ENCODE results near the gene BRINP1. TPM values are rescaled to one million over a fixed set of nuclear protein-coding genes. Genes with fewer than 3 reads are reported as not detected.

Gene BRINP1
- total RNA-seq, 1 experiment from 2014 or later: not detected

DNA sequence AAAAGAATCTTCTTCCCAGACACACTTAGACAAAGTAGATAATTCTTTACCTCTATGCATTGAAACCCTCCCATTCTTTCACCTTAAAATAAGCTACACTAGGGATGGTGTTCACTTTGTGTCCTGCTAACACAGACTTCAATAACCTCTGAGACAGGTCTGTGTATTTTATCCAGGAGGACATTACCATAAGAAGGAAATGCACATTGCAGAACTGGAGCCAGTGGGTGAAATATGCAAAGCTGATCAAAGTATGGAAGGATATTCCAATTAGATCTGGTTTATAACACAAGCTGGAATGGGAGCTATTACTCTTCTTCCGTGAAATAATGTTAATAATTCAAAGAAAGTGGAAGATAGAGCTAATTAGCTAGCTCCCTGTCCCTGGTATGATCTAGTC, 204.1 kb downstream of the BRINP1 start:
- no peak for DNase-seq (ENCODE audit: low read depth, low spot score)
- Histone ChIP-seq H3K27ac (ENCODE audit: low read length) (no peak overlapping the region), H3K4me3 (ENCODE audit: low read depth in 2 of 2, low read length in 2 of 2) (no peak overlapping the region), H3K36me3 (ENCODE audit: control insufficient read depth, insufficient read depth, low read length) (no peaks in the 10 kb centered on the region), H3K27me3 (ENCODE audit: control insufficient read depth, insufficient read depth, low read length) (no peaks in the 10 kb centered on the region), H3K9me3 (ENCODE audit: control insufficient read depth, insufficient read depth, low read depth, low read length) (no peaks in the 10 kb centered on the region), H3K4me1 (ENCODE audit: control insufficient read depth, insufficient read depth, low read length) (no peaks in the 10 kb centered on the region)
- no TSS peak for BruUV-seq (replicated peaks)
- intact Hi-C loops (cut with micrococcal nuclease; ENCODE audit: unreplicated experiment) (no loop called here), in situ Hi-C loops (cut with HindIII; ENCODE audit: low pct_unique_long_range_greater_than_20kb, low sequenced_read_pairs) (no loop called here)
- ATAC-seq: no peak
- CTCF ChIA-PET: no interaction called here
- POLR2A ChIA-PET: no interaction called here
- no peak for TF ChIP-seq CTCF (IDR thresholded peaks at IDR 0.05)
- no peak for TF ChIP-seq SIN3A (IDR thresholded peaks at IDR 0.05; ENCODE audit: borderline replicate concordance, insufficient read depth, low read depth, low read length)
- no peak for TF ChIP-seq TCF7L2 (IDR thresholded peaks at IDR 0.05; ENCODE audit: low read depth, low read length)
- no peak for TF ChIP-seq REST (IDR thresholded peaks at IDR 0.05; ENCODE audit: insufficient read depth in 1 of 2, low read depth in 2 of 2, low read length in 1 of 2)
- no peak for TF ChIP-seq POLR2AphosphoS5 (IDR thresholded peaks at IDR 0.05; ENCODE audit: low read depth, low read length)

GRCh38 chr9:119164716-119165115, 204.5 kb downstream of the BRINP1 start:
- BruUV-seq (replicated peaks): no TSS peak
- POLR2A ChIA-PET: no interaction called here
- H3K4me3 ChIP-seq (ENCODE audit: low read depth in 2 of 2, low read length in 2 of 2): no peak overlapping the region
- intact Hi-C loops (cut with micrococcal nuclease; ENCODE audit: unreplicated experiment): no loop called here
- H3K4me1 ChIP-seq (ENCODE audit: control insufficient read depth, insufficient read depth, low read length): no peaks in the 10 kb centered on the region
- in situ Hi-C loops (cut with HindIII; ENCODE audit: low pct_unique_long_range_greater_than_20kb, low sequenced_read_pairs): no loop called here
- DNase-seq (ENCODE audit: low read depth, low spot score): no peak
- no peak for ATAC-seq
- no peaks in the 10 kb centered on the region for H3K27me3 ChIP-seq (ENCODE audit: control insufficient read depth, insufficient read depth, low read length)
- CTCF ChIA-PET: no interaction called here
- H3K9me3 ChIP-seq (ENCODE audit: control insufficient read depth, insufficient read depth, low read depth, low read length): no peaks in the 10 kb centered on the region
- TF ChIP-seq TCF7L2 (IDR thresholded peaks at IDR 0.05; ENCODE audit: low read depth, low read length) (no peak), POLR2AphosphoS5 (IDR thresholded peaks at IDR 0.05; ENCODE audit: low read depth, low read length) (no peak), CTCF (IDR thresholded peaks at IDR 0.05) (no peak), SIN3A (IDR thresholded peaks at IDR 0.05; ENCODE audit: borderline replicate concordance, insufficient read depth, low read depth, low read length) (no peak), REST (IDR thresholded peaks at IDR 0.05; ENCODE audit: insufficient read depth in 1 of 2, low read depth in 2 of 2, low read length in 1 of 2) (no peak)
- no peaks in the 10 kb centered on the region for H3K36me3 ChIP-seq (ENCODE audit: control insufficient read depth, insufficient read depth, low read length)
- no peak overlapping the region for H3K27ac ChIP-seq (ENCODE audit: low read length)

All from Panc1 (cell line).